Cerebellar cortex (tissue), 1 donor: ENCODE data around the gene SETD1A.
"Not testable (repeated sequence)": the region's sequence is repeated elsewhere in the genome, so short reads cannot be mapped to it uniquely, and the experiment has no call there.

Experiments used
- DNase-seq: peaks from one replicate; pipeline ENCODE4 v3.0.0-alpha.2; 2015; ENCODE audit warnings: low spot score

Gene SETD1A

DNA sequence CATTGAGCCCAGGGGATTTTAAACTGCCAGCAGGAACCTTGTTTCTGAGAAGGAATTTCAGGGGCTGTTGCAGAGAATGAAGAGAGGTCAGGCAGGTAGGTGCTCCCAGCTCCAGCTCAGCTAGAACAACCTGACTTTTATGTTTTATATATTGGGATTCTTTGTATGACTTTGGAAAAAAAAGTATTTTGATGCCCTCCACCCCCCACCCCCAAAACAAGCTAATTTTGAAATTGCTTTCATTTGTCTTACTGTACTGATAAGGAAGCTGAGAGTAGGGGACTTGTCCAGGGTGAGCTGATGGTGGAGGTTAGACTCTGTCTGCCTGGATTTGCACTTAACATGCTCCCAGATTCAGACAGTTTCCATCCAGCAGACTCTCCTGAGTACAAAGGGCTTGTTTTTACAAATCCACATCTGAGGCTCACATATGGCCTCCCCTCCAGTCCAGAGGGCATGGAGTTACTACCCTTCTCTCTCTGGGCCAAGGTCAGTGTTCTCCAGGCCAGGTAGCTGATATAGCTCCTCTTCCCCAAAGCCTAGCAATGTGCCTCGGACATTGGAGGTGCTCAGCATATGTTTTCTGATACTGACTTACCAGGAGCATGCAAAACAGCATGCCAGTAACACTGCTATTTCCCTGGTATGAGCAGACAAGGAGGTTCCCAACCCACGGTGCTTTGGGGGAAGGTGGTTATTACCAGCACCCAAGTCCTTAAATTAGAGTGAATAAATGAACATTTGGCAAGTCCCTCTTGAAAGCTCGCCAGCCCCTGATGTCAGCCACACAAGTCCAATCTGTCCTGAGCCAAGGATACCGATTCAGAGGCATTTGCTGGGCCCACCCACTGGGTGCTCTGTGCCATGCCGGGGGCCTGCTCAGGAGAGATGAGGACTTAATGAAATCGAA lies 41.6 kb downstream of the SETD1A start:
- DNase-seq, result peak; percentile 82

DNA sequence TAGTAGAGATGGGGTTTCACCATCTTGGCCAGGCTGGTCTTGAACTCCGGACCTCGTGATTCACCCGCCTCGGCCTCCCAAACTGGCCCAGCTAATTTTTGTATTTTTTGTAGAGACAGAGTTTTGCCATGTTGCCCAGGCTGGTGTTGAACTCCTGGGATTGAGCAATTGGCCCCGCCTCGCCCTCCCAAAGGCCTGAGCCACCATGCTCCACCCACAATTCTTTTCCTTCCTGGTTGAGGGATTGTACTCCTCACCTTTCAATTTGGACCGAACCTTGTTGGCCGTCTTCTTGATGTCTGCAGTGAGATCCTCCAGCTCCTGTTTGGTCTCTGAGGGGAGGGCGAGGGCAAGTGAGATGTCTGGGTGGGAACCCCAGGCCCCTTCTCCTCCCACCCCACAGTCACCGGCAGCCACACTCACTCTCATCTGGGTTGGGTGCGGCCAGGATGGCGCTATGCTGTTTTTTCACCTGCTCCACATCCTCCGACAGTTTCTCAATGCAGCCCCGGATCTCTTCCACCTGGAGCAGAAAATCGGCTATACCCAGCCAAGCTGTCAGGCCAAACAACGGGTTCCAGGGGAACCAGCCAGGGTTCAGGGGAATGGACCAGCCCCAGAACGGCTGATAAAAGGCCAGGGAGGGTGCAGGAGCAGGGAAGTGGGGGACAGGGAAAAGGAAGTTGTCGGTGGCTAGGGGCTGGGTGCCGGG lies 43.3 kb downstream of the SETD1A start:
- DNase-seq, result no peak

DNA sequence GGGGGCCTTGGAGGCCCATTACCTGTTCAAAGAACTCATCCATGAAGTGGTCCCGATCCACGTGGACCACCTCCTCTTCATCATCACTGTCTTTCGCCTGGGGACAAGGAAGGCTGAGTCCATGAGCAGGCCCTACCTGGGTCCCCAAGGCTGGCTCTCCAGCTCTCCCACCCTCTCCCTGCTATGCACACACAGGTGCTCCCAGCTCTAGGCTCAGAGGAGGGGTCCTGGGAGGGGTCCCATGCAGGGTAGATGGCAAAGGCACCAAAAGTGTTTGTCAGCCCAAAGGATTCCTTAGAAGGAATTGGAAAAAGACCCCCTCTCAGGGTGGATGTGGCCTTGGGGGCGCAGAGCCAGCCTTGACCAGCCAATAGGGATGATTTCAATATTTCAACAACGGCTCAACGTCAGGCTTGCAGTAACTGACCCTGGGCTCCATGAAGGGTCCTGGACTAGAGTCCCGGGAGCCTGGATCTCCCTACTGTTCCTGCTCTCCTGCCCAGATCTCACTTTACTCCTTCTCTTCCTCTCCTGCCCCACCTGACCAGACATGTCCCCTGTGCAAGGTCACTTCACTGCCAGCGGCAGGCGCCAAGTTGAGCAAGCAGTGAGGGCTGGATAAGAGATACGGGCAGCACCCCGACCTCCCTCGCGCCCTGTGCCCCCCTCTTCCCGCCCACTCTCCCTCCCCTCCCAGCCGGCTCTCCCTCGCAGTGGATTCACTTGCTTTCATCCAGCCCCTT lies 44.1 kb downstream of the SETD1A start:
- no peak for DNase-seq

DNA sequence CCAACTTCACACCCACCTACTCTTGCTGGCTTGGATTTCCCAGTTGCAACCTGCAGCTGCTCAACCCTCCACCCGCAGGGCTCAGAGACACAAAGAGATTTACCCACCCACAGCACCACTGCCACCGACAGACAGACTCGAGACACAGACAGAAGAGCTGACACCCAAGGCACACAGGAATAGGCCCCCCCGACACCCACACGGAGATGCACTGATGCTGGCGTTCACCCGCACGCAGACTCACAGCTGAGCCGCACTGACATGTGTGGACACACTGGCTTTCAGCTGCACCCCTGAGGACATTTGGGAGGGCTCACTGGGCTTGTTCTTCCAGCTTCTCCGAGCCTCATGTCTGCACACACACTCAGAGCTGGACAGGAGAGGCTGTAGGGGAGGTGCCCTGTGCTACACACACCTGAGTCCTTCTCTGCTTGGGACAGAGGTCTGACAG lies 44.7 kb downstream of the SETD1A start:
- DNase-seq, result no peak

DNA sequence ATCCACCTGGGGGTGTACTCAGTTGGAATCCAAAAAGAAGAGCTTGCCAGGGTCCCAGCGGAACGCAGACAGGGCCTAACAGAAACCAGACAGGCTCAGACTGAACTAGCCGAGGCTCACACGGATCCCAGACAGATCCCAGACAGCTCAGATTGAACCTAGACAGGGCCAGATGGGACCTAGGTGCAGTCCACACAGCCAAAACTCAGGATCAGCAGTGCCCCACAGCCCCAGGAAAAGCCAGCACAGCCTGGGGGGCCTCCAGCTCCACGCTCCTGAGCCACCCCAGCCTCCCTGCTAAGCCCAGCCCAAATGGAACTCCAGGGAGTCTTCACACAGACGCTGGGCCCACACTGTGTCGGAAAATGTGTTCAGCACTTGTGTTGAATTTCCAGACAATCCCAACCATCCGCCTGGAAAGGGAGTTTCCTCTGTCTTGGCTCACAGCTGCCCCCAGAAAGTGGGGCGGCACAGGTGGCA lies 45.3 kb downstream of the SETD1A start:
- DNase-seq, result no peak

DNA sequence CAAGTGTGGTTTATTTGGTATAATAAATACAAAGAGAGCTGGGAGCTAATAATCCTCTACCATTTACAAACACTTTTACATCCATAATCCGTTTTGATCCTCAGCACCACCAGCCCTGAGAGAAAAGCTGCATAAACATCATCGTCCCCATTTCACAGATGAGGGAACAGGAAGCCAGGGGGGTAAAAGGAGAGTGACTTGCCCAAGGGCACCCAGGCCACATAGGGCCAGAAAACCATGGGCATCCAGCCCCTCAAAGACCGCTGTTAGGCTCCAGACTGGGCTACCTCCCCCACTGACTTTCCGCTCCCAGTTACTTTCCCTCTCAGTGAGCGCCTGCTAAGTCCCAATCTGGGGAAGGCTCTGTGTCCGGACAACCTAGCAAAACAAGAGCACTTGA lies 46.2 kb downstream of the SETD1A start:
- DNase-seq, result no peak

DNA sequence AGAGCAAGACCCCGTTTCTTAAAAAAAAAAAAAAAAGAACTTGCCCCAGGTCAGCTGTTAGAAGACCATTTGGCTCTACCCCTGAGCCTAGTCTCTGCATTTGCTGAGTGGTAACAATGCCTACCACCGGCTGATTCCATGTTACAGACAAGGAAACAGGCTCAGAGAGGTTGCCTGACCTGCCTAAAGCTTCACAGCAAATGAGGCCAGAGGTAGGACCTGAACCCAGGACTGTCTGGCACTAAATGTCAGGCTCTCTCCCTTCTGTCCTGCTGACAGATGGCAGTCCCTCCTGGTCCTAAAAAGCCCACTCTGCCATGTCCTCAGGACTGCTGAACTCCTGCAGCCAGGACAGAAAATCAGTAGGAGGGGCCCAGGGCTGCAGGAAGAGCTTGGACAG lies 47.1 kb downstream of the SETD1A start:
- DNase-seq, result no peak

DNA sequence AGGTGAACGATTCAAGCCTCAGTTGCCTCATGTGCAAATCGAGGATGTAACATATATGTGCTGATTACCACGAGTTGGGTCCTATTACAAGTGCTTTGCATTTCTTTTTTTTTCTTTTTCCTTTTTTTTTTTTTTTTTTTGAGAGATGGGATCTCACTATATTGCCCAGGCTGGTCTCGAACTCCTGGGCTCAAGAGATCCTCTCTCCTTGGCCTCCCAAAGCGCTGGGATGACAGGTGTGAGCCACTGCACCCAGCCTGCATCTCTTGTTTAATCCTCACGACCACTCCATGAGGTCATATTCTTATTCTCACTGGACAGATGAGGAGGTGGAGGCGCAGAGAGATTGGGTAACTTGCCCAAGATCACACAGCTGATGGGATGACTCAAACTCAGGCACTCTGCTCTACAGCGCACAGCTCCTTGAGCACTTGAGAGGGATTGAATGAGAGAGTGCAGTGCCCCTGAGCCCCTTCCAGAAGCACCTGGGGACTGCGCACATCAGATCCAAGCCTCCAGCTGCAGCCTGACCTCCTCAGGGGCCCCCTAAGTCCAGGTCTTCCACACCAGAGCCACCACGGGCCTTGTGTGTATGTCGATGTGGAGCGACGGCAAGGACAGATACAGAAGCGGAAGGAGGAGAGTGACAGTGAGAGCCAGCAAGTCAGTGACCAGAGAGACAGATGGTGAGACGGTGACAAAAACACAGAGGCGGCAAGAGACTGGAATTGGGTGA lies 48.0 kb downstream of the SETD1A start:
- DNase-seq, result no peak

DNA sequence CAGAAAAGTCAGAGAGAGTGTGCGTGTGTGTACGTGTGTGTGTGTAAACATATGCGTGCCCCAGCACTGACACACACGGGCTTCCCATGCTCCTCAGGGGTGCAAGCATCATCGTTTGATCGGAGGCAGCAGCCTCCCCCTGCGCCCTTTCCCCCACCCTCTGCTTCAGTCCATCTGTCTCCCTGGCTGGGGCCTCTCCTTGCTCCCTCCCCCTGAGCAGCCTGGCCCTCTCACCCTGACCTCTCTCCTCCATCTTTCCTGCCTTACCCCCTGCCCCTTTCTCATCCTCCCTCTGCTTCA lies 48.5 kb downstream of the SETD1A start:
- peak; percentile 85 for DNase-seq

DNA sequence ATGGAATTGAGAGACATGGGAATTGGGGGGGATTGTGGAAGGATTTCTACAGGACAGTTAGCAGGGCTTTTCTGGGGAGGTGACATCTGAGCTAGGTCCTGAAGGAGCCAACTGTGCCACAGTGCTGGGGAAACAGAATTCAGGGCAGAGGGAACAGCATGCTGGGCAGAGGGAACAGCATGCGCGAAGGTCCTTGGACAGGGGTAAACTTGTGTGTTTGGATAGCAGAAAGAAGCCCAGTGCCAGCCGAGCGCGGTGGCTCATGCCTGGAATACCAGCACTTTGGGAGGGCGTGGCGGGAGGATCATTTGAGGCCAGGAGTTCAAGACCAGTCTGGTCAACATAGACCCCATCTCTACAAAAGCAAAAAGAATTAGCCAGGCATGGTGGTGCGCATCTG lies 49.0 kb downstream of the SETD1A start:
- DNase-seq, result no peak

DNA sequence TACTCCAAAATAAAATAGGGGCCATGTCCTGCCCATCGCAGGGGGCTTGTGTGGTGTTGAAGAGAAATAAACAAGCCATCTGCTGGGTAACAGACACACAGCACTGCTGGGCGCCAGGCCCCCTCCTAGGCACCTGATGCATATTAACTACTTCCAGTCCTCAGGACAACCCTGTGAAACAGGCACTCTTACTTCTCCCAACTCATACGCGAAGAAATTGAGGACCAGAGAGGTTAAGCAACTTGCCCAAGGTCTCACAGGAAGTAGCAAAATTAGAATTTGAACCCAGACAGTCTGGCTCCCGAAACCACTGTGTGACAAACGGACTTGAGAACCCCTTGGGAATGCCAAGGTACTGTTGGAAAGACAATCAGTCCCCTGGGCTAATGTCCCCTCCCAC lies 50.1 kb downstream of the SETD1A start:
- no peak for DNase-seq

DNA sequence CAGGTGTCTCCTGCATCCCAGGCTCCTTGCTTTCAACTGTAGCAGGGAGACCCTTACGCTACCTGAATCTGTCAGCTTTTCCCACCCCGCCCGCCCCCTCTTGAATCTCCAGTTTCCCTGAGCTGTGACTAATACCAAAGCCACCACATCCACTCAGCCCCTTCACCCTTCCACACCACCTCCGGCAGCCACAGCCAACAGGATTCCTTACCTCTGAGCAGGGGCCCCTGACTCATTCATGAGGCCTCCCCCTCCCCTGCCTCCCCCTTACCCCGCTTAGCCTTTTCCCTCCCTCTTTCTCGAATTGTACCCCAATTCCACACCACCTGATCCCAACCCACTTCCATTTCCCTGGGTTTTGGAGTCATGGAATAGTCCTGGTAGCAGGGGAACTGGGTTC lies 50.6 kb downstream of the SETD1A start:
- DNase-seq, result no peak

DNA sequence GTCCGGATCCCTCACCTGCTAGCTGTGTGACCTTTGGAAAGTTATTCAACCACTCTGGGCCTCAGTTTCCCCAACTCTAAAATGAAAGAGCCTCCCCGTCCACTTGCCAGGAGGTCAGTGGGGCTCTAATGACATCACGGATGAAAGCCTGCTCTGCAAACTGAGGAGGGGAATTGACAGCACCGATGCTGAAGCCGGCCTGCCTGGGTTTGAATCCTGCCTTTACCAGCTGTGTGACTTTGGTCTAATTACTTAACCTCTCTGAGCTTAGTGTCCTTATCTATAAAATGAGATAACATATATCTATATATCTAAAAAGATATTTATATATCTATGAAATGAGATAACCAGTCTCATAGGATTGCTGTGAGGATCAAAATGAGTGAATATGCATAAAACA lies 51.0 kb downstream of the SETD1A start:
- DNase-seq, result no peak

DNA sequence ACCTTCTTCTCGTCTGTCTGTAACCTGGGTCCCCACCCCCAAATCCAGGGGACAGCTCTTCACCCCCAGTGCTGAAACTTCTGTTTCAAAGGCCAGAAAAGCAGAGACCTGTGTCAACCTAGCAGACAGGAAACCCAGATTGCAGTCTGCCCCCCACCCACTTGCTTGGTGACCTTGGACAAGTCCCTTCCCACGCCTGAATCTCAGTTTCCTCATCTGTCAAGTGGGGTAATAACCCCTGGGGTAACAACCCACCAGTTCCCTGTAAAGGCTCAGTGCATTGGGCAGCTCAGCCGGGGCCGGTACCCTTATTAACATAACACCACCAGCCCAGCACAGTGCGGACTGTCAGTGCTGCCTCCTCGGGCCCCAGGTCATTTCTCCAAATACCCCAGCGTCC lies 51.6 kb downstream of the SETD1A start:
- no peak for DNase-seq

DNA sequence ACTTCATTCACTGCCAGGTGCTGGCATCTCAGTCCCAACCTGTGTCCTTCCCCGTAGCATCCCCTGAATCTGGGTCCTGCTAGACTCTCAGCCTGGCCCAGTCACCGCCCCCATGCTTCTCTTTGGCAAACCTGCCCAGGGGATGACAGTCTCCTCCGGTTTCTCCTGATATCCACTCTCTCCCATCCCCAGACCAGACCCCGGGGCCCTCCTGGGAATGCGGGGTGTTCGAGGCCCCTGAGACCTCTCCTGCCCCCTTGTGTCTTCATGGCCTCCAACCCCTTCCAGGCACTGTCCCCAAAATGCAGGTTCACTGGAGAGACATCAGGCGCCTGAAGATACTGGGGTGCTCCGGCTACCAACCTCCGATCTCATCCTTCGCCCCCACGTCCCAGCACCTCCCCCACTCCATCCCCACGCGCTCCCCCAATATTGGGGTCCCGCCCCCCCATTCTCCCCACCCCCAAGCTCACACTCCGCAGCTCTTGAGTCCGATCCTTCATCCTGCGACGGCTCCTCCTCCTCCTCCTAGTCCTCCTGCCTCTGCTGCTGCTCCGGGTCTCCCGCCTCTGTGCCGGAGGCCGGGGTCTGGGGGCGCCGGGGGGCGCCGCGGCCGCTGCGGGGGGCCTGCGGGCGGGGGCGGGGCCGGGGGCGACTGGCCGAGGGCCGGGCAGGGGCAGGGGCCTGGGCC lies 52.5 kb downstream of the SETD1A start:
- peak; percentile 44 for DNase-seq

DNA sequence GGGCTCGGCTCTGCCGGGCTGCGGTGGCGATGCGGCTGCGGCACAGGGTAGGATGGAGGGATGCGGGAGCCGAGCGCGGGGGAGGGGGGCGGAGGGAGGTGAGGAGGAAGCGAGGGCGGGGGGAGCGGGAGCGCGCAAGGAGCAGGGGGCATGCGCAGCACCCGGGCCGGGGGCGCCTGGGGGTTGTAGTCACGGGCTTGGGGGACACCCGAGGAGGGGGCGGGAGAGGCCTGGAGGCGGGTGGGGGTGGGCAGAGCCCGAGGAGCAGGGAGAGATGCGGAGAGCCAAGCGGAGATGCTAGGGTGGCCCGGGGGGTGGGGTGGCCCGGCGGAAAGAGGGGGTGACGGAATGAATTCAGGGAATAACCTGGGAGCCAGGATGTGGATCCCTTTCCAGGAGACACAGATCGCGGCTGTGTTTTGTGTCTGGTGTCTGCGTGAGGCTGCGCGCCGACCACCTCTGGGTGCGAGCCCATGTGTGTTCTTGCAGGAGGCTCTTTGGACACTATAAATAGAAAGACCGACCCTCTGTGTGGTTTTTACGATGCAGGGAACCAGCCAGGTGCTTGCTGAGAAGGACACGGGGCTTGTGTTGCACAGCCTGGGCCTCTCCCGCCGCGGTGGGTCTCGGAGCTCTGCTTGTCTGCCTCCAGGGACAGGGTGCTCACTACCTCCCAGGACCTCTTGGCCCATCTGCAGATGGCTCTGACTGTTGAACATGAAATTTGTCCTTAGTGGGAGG lies 53.2 kb downstream of the SETD1A start, which contains the start of gene STX1B:
Gene STX1B, minus strand, starts transcription at position 54 of the 741 bp plus-strand sequence. CDS start 242 bp downstream, outside the sequence.
- DNase-seq, result peak; percentile 85

DNA sequence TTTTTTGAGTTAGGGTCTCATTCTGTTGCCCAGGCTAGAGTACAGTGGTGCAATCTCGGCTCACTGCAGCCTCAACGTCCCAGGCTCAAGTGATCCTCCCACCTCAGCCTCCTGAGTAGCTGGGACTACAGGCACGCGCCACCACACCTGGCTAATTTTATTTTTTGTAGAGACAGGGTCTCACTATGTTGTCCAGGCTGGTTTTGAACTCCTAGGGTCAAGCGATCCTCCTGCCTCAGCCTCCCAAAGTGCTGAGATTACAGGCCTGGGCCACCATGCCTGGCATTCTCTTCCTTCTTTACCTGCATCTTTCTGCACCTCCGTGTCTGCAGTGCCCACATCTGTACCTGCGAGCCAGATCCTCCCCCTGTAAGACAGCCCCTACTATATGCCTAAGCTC lies 54.3 kb downstream of the SETD1A start:
- not testable (repeated sequence) for DNase-seq

DNA sequence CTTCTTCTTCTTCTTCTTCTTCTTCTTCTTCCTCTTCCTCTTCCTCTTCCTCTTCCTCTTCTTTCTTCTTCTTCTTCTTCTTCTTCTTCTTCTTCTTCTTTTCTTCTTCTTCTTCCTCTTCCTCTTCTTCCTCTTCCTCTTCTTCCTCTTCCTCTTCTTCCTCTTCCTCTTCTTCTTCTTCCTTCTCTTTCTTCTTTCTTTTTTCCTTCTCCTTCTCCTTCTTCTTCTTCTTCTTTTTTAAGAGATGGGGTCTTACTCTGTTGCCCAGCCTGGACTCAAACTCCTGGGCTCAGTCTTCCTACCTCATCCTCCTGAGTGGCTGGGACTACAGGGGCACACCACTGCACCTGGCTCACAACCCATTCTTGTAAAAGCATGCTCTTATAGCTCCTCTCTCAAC lies 55.7 kb downstream of the SETD1A start:
- not testable (repeated sequence) for DNase-seq

DNA sequence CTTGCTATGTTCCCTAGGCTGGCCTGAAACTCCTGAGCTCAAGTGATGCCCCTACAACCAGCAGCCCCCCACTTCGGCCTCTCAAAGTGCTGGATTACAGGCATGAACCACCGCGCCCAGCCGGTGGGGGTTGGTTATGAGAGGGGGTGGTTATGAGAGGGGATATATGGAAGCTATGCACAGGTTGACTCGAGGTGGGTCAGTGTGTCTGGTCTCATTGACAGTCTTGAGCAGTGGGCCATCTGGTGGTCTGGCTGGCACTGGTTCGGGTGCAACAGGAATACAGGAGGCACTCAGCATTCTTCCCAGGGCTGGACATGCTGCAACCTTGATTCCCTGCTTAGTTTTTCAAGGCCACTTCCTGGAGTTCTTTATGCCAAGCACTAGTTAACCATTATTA lies 58.5 kb downstream of the SETD1A start:
- peak; percentile 40 for DNase-seq

DNA sequence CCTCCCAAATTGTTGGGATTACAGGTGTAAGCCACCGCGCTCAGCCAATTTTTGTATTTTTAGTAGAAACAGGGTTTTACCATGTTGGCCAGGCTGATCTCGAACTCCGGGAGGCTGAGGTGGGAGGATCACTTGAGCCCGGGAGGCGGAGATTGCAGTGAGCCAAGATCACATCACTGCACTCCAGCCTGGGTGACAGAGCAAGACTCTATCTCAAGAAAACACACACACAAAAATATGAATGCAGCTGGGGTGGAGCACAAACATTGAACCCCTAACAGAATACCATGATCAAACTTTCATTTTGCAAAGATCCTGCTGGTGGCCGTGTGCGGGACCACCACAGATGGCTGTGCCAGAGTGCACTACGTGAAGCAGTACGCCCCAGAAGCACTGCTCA lies 60.2 kb downstream of the SETD1A start:
- not testable (repeated sequence) for DNase-seq
